Measurements from ENCODE around the gene NLGN1. TPM values are rescaled to one million over a fixed set of nuclear protein-coding genes. Genes with fewer than 3 reads are reported as not detected.

Gene NLGN1
- total RNA-seq, 1 experiment from 2014 or later, result not detected

GRCh38 chr3:173976281-173976680, 578.7 kb downstream of the NLGN1 start:
- Histone ChIP-seq H3K4me3 (replicated peaks in 1 of 2; ENCODE audit: low read depth in 1 of 2, low read length in 2 of 2) (no peak overlapping the region), H3K4me2 (ENCODE audit: low read length) (no peak overlapping the region), H3K4me1 (ENCODE audit: control insufficient read depth in 1 of 2, insufficient read depth in 2 of 2, low read length in 2 of 2) (no peaks in the 10 kb centered on the region), H3K27me3 (ENCODE audit: insufficient read depth, low read length) (no peaks in the 10 kb centered on the region), H3K9me2 (ENCODE audit: insufficient read depth) (no peaks in the 10 kb centered on the region), H3K9ac (ENCODE audit: low read length) (no peak overlapping the region), H4K20me1 (ENCODE audit: insufficient read depth) (no peaks in the 10 kb centered on the region), H3K36me3 (ENCODE audit: control insufficient read depth in 1 of 2, insufficient read depth in 2 of 2, low read length in 2 of 2) (no peaks in the 10 kb centered on the region), H3K79me2 (ENCODE audit: insufficient read depth, low read length) (no peaks in the 10 kb centered on the region), H2AFZ (ENCODE audit: low read depth, low read length, poor library complexity, severe bottlenecking) (no peak overlapping the region), H3K9me3 (ENCODE audit: control insufficient read depth in 1 of 2, insufficient read depth in 1 of 2, low read depth in 1 of 2, low read length in 2 of 2) (no peaks in the 10 kb centered on the region), H3K27ac (ENCODE audit: low read depth, low read length) (no peak overlapping the region)
- ChIA-PET RAD21 (ENCODE audit: low non-redundant PET in 1 of 2, low total read pairs in 2 of 2, uncharacterized antibody in 2 of 2, unreplicated experiment in 2 of 2) (no interaction called here), CTCF (no interaction called here), POLR2A (no interaction called here)
- no peak for ATAC-seq
- DNase-seq (ENCODE audit: low read depth, low spot score), result no peak
- BruUV-seq (replicated peaks), result no TSS peak
- TF ChIP-seq, protein P1, sequence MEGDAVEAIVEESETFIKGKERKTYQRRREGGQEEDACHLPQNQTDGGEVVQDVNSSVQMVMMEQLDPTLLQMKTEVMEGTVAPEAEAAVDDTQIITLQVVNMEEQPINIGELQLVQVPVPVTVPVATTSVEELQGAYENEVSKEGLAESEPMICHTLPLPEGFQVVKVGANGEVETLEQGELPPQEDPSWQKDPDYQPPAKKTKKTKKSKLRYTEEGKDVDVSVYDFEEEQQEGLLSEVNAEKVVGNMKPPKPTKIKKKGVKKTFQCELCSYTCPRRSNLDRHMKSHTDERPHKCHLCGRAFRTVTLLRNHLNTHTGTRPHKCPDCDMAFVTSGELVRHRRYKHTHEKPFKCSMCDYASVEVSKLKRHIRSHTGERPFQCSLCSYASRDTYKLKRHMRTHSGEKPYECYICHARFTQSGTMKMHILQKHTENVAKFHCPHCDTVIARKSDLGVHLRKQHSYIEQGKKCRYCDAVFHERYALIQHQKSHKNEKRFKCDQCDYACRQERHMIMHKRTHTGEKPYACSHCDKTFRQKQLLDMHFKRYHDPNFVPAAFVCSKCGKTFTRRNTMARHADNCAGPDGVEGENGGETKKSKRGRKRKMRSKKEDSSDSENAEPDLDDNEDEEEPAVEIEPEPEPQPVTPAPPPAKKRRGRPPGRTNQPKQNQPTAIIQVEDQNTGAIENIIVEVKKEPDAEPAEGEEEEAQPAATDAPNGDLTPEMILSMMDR (IDR thresholded peaks at IDR 0.05 in 2 of 3, conservative IDR thresholded peaks at IDR 0.05 in 1 of 3; ENCODE audit: borderline replicate concordance in 1 of 3, insufficient read depth in 1 of 3, low read depth in 2 of 3, low read length in 2 of 3), result no peak
- TF ChIP-seq POLR2AphosphoS5 (IDR thresholded peaks at IDR 0.05; ENCODE audit: low read depth, low read length) (no peak), ZNF274 (IDR thresholded peaks at IDR 0.05; ENCODE audit: low read depth, low read length) (no peak), TCF7L2 (IDR thresholded peaks at IDR 0.05; ENCODE audit: borderline replicate concordance, extremely low read depth, insufficient read depth, insufficient read length) (no peak), RAD21 (IDR thresholded peaks at IDR 0.05; ENCODE audit: low read depth) (no peak), YY1 (IDR thresholded peaks at IDR 0.05; ENCODE audit: extremely low read depth, insufficient replicate concordance, low read depth, low read length) (no peak), JUND (IDR thresholded peaks at IDR 0.05) (no peak), EZH2phosphoT487 (IDR thresholded peaks at IDR 0.05; ENCODE audit: borderline replicate concordance) (no peak), CEBPB (IDR thresholded peaks at IDR 0.05; ENCODE audit: low read depth) (no peak), SRF (IDR thresholded peaks at IDR 0.05; ENCODE audit: low read depth) (no peak), EZH2 (IDR thresholded peaks at IDR 0.05) (no peak), FOSL1 (IDR thresholded peaks at IDR 0.05; ENCODE audit: low read depth) (no peak), ELF1 (IDR thresholded peaks at IDR 0.05; ENCODE audit: borderline replicate concordance, low read depth) (no peak), POLR2A (IDR thresholded peaks at IDR 0.05; ENCODE audit: borderline replicate concordance, extremely low read depth, insufficient read depth, insufficient read length) (no peak), SIN3A (IDR thresholded peaks at IDR 0.05; ENCODE audit: low read depth) (no peak), EGR1 (IDR thresholded peaks at IDR 0.05; ENCODE audit: low read depth) (no peak), CBX3 (IDR thresholded peaks at IDR 0.05; ENCODE audit: low read depth) (no peak)
- TF ChIP-seq, protein P2, sequence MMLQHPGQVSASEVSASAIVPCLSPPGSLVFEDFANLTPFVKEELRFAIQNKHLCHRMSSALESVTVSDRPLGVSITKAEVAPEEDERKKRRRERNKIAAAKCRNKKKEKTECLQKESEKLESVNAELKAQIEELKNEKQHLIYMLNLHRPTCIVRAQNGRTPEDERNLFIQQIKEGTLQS (IDR thresholded peaks at IDR 0.05), result no peak
- TF ChIP-seq, protein P3, sequence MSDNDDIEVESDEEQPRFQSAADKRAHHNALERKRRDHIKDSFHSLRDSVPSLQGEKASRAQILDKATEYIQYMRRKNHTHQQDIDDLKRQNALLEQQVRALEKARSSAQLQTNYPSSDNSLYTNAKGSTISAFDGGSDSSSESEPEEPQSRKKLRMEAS (IDR thresholded peaks at IDR 0.05), result no peak
- intact Hi-C loops (cut with micrococcal nuclease), result no loop called here
